C4-2B (cell line): ENCODE data around the gene ZC3H14.

ENCODE experiments used
- H3K27ac ChIP-seq: fragments of 450-650 bp; 2 replicates; pipeline ENCODE4 v1.5.1; 2017
- ZFX ChIP-seq: fragments of 450-650 bp; IDR thresholded peaks from 2 replicates; pipeline ENCODE4 v1.6.1; 2017
- TF ChIP-seq, protein P1 (sequence below): fragments of 450-650 bp; conservative IDR thresholded peaks from 2 replicates; pipeline ENCODE4 v1.5.1; 2017; ENCODE audit warnings: mild to moderate bottlenecking

Gene ZC3H14

DNA sequence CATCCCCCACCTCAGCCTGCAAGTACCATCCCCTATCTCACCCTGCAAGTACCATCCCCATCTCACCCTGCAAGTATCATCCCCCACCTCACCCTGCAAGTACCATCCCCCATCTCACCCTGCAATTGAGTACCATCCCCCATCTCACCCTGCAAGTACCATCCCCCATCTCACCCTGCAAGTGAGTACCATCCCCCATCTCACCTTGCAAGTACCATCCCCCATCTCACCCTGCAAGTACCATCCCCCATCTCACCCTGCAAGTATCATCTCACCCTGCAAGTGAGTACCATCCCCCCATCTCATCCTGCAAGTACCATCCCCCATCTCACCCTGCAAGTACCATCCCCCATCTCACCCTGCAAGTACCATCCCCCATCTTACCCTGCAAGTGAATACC is 45.0 kb downstream of the ZC3H14 start:
- TF ChIP-seq ZFX, result no peak
- TF ChIP-seq, protein P1, sequence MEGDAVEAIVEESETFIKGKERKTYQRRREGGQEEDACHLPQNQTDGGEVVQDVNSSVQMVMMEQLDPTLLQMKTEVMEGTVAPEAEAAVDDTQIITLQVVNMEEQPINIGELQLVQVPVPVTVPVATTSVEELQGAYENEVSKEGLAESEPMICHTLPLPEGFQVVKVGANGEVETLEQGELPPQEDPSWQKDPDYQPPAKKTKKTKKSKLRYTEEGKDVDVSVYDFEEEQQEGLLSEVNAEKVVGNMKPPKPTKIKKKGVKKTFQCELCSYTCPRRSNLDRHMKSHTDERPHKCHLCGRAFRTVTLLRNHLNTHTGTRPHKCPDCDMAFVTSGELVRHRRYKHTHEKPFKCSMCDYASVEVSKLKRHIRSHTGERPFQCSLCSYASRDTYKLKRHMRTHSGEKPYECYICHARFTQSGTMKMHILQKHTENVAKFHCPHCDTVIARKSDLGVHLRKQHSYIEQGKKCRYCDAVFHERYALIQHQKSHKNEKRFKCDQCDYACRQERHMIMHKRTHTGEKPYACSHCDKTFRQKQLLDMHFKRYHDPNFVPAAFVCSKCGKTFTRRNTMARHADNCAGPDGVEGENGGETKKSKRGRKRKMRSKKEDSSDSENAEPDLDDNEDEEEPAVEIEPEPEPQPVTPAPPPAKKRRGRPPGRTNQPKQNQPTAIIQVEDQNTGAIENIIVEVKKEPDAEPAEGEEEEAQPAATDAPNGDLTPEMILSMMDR, result no peak
- H3K27ac ChIP-seq, result no peak overlapping the region

GRCh38 chr14:88611878-88612277 is 49.0 kb downstream of the ZC3H14 start:
- H3K27ac ChIP-seq, result no peak overlapping the region
- TF ChIP-seq, protein P1, result no peak
- no peak for TF ChIP-seq ZFX

DNA sequence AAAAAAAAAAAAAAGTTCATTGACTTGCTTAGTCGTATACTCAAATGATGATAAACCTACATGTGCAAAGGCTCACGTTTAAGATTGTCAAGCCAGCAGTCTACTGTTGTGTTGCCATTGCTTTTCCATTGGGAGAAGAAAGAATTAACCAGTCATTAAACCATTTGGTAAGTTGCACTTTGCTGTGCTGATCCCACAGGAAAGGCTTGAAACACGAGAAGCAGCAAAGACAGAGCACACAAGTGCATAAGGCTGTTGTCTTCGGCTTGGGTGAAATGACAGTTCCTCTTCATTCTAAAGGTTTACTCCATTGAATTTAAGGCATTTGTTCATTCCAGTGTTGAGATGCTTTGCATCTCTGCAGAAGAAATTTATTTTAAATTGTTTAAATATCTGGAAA is 50.1 kb downstream of the ZC3H14 start:
- H3K27ac ChIP-seq, result no peak overlapping the region
- TF ChIP-seq ZFX, result no peak
- TF ChIP-seq, protein P1, result no peak

GRCh38 chr14:88613552-88614010 is 50.7 kb downstream of the ZC3H14 start:
- TF ChIP-seq ZFX, result no peak
- TF ChIP-seq, protein P1, result no peak
- no peak overlapping the region for H3K27ac ChIP-seq

DNA sequence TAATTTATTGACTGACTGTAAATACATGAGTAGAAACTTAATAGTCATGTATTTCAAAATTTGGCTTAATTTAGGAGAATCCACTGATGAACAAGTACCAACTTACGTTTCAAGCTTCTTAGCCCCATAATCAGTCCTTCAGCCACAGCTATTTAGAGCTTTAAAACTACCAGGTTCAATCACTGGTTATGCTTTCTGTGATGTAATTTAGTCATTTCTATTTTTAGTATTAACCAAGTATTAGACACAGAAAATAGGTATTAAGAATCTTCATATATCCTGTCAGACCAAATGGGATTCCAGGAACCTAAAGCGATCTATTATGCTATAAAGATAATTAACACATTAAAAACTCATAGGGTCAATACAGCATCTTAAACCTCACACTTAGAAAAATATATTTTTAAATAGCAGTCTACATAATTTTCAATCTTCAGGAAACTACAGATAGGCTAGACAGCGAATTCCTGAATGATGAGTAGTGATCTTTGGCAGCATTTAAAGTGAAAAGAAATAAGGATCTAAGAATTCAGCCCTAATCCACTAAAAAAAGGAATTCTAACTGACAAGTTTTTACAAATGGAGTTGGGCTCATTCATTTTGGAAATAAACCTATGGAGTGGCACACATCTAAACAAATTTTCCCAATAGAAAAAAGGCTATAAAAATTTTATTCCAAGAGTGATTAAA is 51.5 kb downstream of the ZC3H14 start:
- no peak for TF ChIP-seq ZFX
- TF ChIP-seq, protein P1, result no peak
- no peak overlapping the region for H3K27ac ChIP-seq

- no peak overlapping the region for H3K27ac ChIP-seq
- no peak for TF ChIP-seq ZFX
- TF ChIP-seq, protein P1, result no peak
Measured at GRCh38 chr14:88616697-88617096, 53.9 kb downstream of the ZC3H14 start.

DNA sequence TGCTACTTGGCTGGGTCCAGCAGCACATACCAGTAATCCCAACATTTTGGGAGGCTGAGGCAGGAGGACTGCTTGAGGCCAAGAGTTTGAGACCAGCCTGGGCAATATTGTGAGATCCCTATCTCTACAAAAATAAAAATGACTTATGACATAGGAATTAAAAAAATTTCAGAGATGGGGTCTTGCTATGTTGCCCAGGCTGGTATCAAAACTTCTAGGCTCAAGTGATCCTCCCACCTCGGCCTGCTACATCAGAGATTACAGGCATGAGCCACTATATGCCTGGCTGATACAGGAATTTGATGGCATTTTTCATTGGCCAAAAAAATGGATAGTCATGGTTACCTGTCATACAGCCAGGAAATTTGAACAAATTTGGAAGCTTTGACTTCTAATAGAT is 54.6 kb downstream of the ZC3H14 start:
- no peak overlapping the region for H3K27ac ChIP-seq
- no peak for TF ChIP-seq ZFX

DNA sequence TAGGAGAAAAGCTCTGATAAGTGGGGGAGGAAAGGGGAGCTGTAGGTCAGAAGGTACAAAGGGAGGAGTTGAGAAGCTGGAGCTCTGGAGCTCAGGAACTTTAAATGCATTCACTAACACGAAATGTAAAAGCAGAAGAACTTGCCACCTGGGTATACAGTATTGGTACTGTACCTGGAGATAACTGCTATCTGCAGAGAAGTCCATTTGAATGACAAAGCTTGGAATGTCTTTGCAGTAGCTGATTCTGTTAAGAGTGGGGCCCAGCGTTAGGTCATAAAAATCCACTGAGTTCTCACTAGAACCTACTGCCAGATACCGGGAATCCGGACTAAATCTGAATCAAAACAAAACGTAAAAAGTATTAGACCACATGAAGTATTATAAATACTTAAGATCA is 55.6 kb downstream of the ZC3H14 start:
- H3K27ac ChIP-seq, result no peak overlapping the region

More for the DNA sequence above, 55.6 kb downstream of the ZC3H14 start:
- TF ChIP-seq, protein P1, result no peak
- TF ChIP-seq ZFX, result no peak
